Measurements from ENCODE around the gene GET3. TPM values are rescaled to one million over a fixed set of nuclear protein-coding genes. Genes with fewer than 3 reads are reported as not detected.

Gene GET3
- total and polyA plus RNA-seq, 2 of the 13 experiments (the other 11 are each of a cell fraction or from before 2014, with no cell fraction given): 57.7 to 59.4 TPM

DNA sequence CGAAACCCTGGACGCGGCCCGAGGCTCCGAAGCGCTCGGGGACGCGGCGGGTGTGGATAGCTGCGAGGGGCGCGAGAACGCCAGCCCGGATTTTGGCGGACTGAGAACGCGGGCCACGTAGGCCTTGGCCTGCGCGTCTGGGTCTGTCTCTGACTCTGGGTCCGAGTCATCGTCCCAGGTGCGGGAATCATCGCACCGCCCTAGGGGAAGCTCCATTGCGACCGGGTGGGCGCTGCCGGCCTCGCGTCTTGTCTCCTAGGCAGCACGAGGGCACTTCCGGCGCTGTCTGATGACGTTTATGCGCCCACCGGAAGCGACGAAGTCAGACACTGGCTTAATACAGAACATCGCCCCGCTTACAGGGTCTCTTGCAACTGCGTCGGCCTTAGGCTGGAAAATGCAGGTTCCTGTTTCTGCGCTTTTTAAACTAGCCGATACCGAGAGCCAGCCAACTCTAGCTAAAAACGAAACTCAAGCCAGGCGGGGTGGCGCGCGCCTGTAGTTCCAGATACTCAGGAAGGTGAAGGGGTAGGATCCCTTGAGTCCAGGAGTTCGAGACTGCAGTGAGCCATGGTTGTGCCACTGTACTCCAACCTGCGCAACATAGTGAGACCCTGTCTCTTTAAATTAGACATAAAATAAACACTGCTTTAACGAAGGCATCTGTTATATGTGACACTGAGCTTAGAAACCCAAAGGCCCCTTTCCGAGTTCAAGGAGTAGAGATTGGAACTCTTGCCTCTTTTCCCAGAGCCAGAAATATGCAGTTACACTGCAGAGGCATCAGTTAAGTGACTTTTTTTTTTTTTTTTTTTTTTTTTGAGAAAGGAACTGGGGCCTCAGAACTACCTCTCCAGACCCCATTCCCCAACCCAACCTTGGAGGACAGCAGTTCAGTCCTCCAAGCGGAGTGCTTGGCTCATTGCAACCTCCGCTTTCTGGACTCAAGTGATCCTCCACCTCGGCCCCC lies 40.6 kb upstream of the GET3 start, which contains the start of gene FBXW9 (continued):
- TF ChIP-seq CENPX (CRISPR knock-in tag; IDR thresholded peaks at IDR 0.05): no peak
- TF ChIP-seq BRF2 (CRISPR knock-in tag; IDR thresholded peaks at IDR 0.05): no peak
- TF ChIP-seq, protein P1, sequence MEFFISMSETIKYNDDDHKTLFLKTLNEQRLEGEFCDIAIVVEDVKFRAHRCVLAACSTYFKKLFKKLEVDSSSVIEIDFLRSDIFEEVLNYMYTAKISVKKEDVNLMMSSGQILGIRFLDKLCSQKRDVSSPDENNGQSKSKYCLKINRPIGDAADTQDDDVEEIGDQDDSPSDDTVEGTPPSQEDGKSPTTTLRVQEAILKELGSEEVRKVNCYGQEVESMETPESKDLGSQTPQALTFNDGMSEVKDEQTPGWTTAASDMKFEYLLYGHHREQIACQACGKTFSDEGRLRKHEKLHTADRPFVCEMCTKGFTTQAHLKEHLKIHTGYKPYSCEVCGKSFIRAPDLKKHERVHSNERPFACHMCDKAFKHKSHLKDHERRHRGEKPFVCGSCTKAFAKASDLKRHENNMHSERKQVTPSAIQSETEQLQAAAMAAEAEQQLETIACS (CRISPR knock-in tag; IDR thresholded peaks at IDR 0.05): no peak; the same call in 1 of the 2 replicates
- TF ChIP-seq DNMT3B (CRISPR knock-in tag; conservative IDR thresholded peaks at IDR 0.05): no peak
- peak; percentile 46; the same call in 1 of the 2 replicates for TF ChIP-seq ZNF414 (CRISPR knock-in tag; IDR thresholded peaks at IDR 0.05)
- peak; percentile 95 for TF ChIP-seq THAP11 (CRISPR knock-in tag; IDR thresholded peaks at IDR 0.05)
- peak; percentile 99 for TF ChIP-seq GABPA (IDR thresholded peaks at IDR 0.05; ENCODE audit: low read depth, low read length)
- peak; percentile 100 for TF ChIP-seq GABPA (CRISPR knock-in tag; IDR thresholded peaks at IDR 0.05; ENCODE audit: low read depth)
- no peak for TF ChIP-seq RCOR2 (CRISPR knock-in tag; IDR thresholded peaks at IDR 0.05)
- no peak for TF ChIP-seq GTF2F1 (IDR thresholded peaks at IDR 0.05; ENCODE audit: low read length)
- peak; percentile 87 for TF ChIP-seq ZBTB7B (CRISPR knock-in tag; IDR thresholded peaks at IDR 0.05)
- peak; percentile 50; the same call in 1 of the 2 replicates for TF ChIP-seq ZNF777 (CRISPR knock-in tag; IDR thresholded peaks at IDR 0.05)
- no peak for TF ChIP-seq SMC3 (IDR thresholded peaks at IDR 0.05; ENCODE audit: low read length)
- no peak for TF ChIP-seq IRX3 (CRISPR knock-in tag; IDR thresholded peaks at IDR 0.05; ENCODE audit: borderline replicate concordance, low read depth)
- TF ChIP-seq ZNF430 (CRISPR knock-in tag; IDR thresholded peaks at IDR 0.05): peak; percentile 33; the same call in 1 of the 2 replicates
- peak; percentile 63; the same call in 1 of the 2 replicates for TF ChIP-seq NKX3-1 (CRISPR knock-in tag; IDR thresholded peaks at IDR 0.05)
- peak; percentile 87 for TF ChIP-seq MXD4 (CRISPR knock-in tag; IDR thresholded peaks at IDR 0.05)
- no peak for TF ChIP-seq PLRG1 (conservative IDR thresholded peaks at IDR 0.05)
- TF ChIP-seq, protein P2, sequence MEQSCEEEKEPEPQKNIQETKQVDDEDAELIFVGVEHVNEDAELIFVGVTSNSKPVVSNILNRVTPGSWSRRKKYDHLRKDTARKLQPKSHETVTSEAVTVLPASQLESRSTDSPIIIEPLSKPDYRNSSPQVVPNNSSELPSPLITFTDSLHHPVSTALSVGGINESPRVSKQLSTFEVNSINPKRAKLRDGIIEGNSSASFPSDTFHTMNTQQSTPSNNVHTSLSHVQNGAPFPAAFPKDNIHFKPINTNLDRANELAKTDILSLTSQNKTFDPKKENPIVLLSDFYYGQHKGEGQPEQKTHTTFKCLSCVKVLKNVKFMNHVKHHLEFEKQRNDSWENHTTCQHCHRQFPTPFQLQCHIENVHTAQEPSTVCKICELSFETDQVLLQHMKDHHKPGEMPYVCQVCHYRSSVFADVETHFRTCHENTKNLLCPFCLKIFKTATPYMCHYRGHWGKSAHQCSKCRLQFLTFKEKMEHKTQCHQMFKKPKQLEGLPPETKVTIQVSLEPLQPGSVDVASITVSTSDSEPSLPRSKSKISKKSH (CRISPR knock-in tag; IDR thresholded peaks at IDR 0.05; ENCODE audit: borderline replicate concordance): peak; percentile 95
- peak; percentile 99 for TF ChIP-seq KAT8 (CRISPR knock-in tag; IDR thresholded peaks at IDR 0.05)
- TF ChIP-seq JUNB (CRISPR knock-in tag; IDR thresholded peaks at IDR 0.05; ENCODE audit: borderline replicate concordance): no peak

Data from HepG2 (cell line).